Lower leg skin (tissue), 4 donors: ENCODE results near the gene ZNF317. TPM values are rescaled to one million over a fixed set of nuclear protein-coding genes. Genes with fewer than 3 reads are reported as not detected.

Experiments
- DNase-seq, 2 donors: peaks; one replicate each; pipeline ENCODE4 v3.0.0-alpha.2; 2019; ENCODE audit warnings: low spot score in 2 of 2
- H3K4me3 ChIP-seq: fragments of 200-600 bp; sonication (generic); 2 replicates; pipeline ENCODE4 v1.5.1; 2017; ENCODE audit warnings: mild to moderate bottlenecking, low read depth; ENCODE audit not compliant: poor library complexity, severe bottlenecking
- CTCF ChIP-seq, 3 donors: fragments of 450-650 bp; IDR thresholded peaks; one replicate each; pipeline ENCODE4 v1.5.1; 2016; ENCODE audit warnings: antibody characterized with exemption in 3 of 3, mild to moderate bottlenecking in 3 of 3, moderate library complexity in 2 of 3
- POLR2A ChIP-seq, 2 donors: fragments of 450-650 bp; IDR thresholded peaks; one replicate each; pipeline ENCODE4 v1.6.1; 2016 to 2017; ENCODE audit warnings: antibody characterized with exemption in 2 of 2, mild to moderate bottlenecking in 1 of 2, moderate library complexity in 1 of 2
- WGBS, 2 donors: methylation state at CpG; one replicate each; pipeline ENCODE4 v1.1.5; 2018; 5-methylcytosine and 5-hydroxymethylcytosine counted together
- intact Hi-C: fragments of 100-400 bp; cut with DNase I; formaldehyde crosslinking; loops from one replicate; pipeline ENCODE4 v1.15.0; 2023; ENCODE audit warnings: low total_unique reads
- total RNA-seq, 4 donors: library from RNA; depleted of rRNA; stranded (reverse); fragments of >200 nt; gene quantifications; one replicate each; pipeline ENCODE4 v1.1.0, GENCODE V29; 2016

The ZNF317 gene
- total RNA-seq, 4 donors from 2014 or later = 19.4 to 32.4 (median 29.3) TPM

- H3K4me3 ChIP-seq = no peak overlapping the region
- peak; percentile 38 to 91 for DNase-seq
- 30 to 34% methylated on average over 13 of the region's 13 CpGs for WGBS, 2 donors
- TF ChIP-seq POLR2A (IDR thresholded peaks at IDR 0.05) (no peak), CTCF (IDR thresholded peaks at IDR 0.05) (peak in 1 of 3 donors; percentile 54)
- intact Hi-C loops = loop anchor here (10.0 kb wide), 1 partner anchor 579 kb away; no protein-coding TSS in a partner anchor
Measured at GRCh38 chr19:9205501-9206113, 65.4 kb downstream of the ZNF317 start.

Other genes with a start within 250 kb of the ZNF317 start
- gene MUC16, start 130.0 kb upstream of the ZNF317 start, total RNA-seq = under 1 TPM in 3 of 4 donors, not detected in 1; 0.02 to 0.55 (median 0.04) TPM
- not detected for gene OR1M1, start 53.3 kb upstream of the ZNF317 start, total RNA-seq
- gene OR7G2, start 32.9 kb upstream of the ZNF317 start, total RNA-seq = not detected
- not detected for gene OR7G1, start 24.6 kb upstream of the ZNF317 start, total RNA-seq
- not detected for gene OR7G3, start 13.4 kb upstream of the ZNF317 start, total RNA-seq
- not detected for gene OR7D2, start 38.6 kb downstream of the ZNF317 start, total RNA-seq
- gene OR7D4, start 79.2 kb downstream of the ZNF317 start, total RNA-seq = not detected
- gene OR7E24, start 110.5 kb downstream of the ZNF317 start, total RNA-seq = not detected
- gene ZNF699, start 169.4 kb downstream of the ZNF317 start, total RNA-seq = 10 to 100 TPM; 12.9 to 19.2 (median 16.1) TPM
- gene ZNF559, start 183.8 kb downstream of the ZNF317 start, total RNA-seq = 10 to 100 TPM in 2 of 4 donors, 1 to 10 TPM in 2; 3.6 to 12.8 (median 9.2) TPM
- 1 to 10 TPM in 2 of 4 donors, under 1 TPM in 1, not detected in 1; 0.38 to 1.5 (median 1.1) TPM for gene ZNF177, start 222.6 kb downstream of the ZNF317 start, total RNA-seq